Sciatic nerve (tissue), 2 donors: ENCODE measurements around the gene FCN1. TPM values are rescaled to one million over a fixed set of nuclear protein-coding genes. Genes with fewer than 3 reads are reported as not detected.
"Not testable (repeated sequence)": the region's sequence is repeated elsewhere in the genome, so short reads cannot be mapped to it uniquely, and the experiment has no call there.

ENCODE experiments used
- ATAC-seq: fragments of 200-7000 bp; cut with Tn5 transposase; one replicate; pipeline ENCODE4 v1.9.1; 2020; ENCODE audit warnings: mild to moderate bottlenecking, moderate library complexity
- DNase-seq: peaks from one replicate; pipeline ENCODE4 v3.0.0-alpha.2; 2020; ENCODE audit warnings: low spot score
- intact Hi-C: fragments of 100-400 bp; cut with DNase I; formaldehyde crosslinking; loops from one replicate; pipeline ENCODE4 v1.14.2; 2022
- total RNA-seq: library from RNA; stranded (reverse); fragmentation: NEBNext Ultra II Directional; extraction: Animal tissue kit (Norgen Biotek cat#: 25700); gene quantifications from one replicate; pipeline ENCODE4 v1.2.1, GENCODE V29; 2021
- donor health status: DM: no; HTN: no; CAD: no.
- donor health status: DM: no; HTN: no; CAD: no.

The FCN1 gene
- total RNA-seq, 1 donor from 2014 or later: 16.1 TPM

GRCh38 chr9:134868751-134869553 is 48.8 kb downstream of the FCN1 start:
- ATAC-seq: peak; percentile 9
- DNase-seq: no peak
- intact Hi-C loops: no loop called here

GRCh38 chr9:134867917-134868750 is 49.6 kb downstream of the FCN1 start:
- no peak for ATAC-seq
- no peak for DNase-seq
- intact Hi-C loops: no loop called here

GRCh38 chr9:134864821-134865190 is 52.9 kb downstream of the FCN1 start:
- DNase-seq (peak; percentile 47), ATAC-seq (peak; percentile 8)
- intact Hi-C loops: no loop called here

GRCh38 chr9:134863941-134864820 is 53.5 kb downstream of the FCN1 start:
- intact Hi-C loops: no loop called here
- ATAC-seq (peak; percentile 64), DNase-seq (peak; percentile 57)

GRCh38 chr9:134863306-134863902 is 54.3 kb downstream of the FCN1 start:
- no peak for ATAC-seq
- DNase-seq: peak; percentile 46
- intact Hi-C loops: no loop called here

GRCh38 chr9:134861595-134862334 is 55.9 kb downstream of the FCN1 start:
- intact Hi-C loops: no loop called here
- ATAC-seq (no peak), DNase-seq (peak; percentile 33)

GRCh38 chr9:134860510-134860909 is 57.2 kb downstream of the FCN1 start:
- ATAC-seq: peak; percentile 40
- intact Hi-C loops: no loop called here
- peak; percentile 52 for DNase-seq

GRCh38 chr9:134858051-134858841 is 59.5 kb downstream of the FCN1 start:
- ATAC-seq: peak; percentile 36
- intact Hi-C loops: no loop called here
- peak; percentile 53 for DNase-seq

- ATAC-seq, intact Hi-C loops, DNase-seq: not testable (repeated sequence)
Observed at GRCh38 chr9:134857451-134857850, 60.3 kb downstream of the FCN1 start.

- intact Hi-C loops: no loop called here
- no peak for ATAC-seq
- DNase-seq: no peak
Observed at GRCh38 chr9:134855900-134856377, 61.8 kb downstream of the FCN1 start.

Other genes starting within 250 kb of the FCN1 start
- not detected for gene FCN2, start 37.1 kb downstream of the FCN1 start, total RNA-seq
- gene OLFM1, start 169.8 kb upstream of the FCN1 start, total RNA-seq: 40.7 TPM